GM18909 (cell line): ENCODE data around the gene CDH23.

Source experiments
- ATAC-seq: cut with Tn5 transposase; IDR thresholded peaks from one replicate; pipeline ENCODE4 v1.9.1; 2021; ENCODE audit warnings: mild to moderate bottlenecking; ENCODE audit not compliant: unreplicated experiment, poor library complexity

The CDH23 gene

GRCh38 chr10:71526653-71527052, 129.9 kb downstream of the CDH23 start:
- ATAC-seq: no peak

GRCh38 chr10:71527135-71527534, 130.4 kb downstream of the CDH23 start:
- no peak for ATAC-seq

- no peak for ATAC-seq
These were observed 131.9 kb downstream of the CDH23 start for GRCh38 chr10:71528371-71529206.

GRCh38 chr10:71529207-71529827, 132.6 kb downstream of the CDH23 start:
- ATAC-seq: no peak

DNA sequence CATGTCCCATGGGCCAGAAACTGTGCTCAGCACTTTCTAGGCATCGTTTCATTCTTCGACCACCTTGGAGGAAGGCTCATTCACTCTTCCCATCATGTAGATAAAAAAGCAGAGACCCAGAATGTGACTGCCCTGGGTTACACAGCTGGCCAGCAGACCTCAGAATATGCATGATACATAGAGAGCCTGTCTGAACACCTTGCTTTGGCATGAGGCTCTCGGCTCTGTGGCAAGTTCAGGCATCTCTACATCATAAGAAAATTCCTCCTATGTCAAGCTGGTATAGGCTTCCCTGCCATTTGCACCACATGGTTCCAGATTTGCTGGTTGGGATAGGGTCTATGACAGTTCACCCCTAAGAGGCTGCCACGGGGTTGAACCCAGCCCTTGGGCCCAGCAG, 134.1 kb downstream of the CDH23 start:
- no peak for ATAC-seq

DNA sequence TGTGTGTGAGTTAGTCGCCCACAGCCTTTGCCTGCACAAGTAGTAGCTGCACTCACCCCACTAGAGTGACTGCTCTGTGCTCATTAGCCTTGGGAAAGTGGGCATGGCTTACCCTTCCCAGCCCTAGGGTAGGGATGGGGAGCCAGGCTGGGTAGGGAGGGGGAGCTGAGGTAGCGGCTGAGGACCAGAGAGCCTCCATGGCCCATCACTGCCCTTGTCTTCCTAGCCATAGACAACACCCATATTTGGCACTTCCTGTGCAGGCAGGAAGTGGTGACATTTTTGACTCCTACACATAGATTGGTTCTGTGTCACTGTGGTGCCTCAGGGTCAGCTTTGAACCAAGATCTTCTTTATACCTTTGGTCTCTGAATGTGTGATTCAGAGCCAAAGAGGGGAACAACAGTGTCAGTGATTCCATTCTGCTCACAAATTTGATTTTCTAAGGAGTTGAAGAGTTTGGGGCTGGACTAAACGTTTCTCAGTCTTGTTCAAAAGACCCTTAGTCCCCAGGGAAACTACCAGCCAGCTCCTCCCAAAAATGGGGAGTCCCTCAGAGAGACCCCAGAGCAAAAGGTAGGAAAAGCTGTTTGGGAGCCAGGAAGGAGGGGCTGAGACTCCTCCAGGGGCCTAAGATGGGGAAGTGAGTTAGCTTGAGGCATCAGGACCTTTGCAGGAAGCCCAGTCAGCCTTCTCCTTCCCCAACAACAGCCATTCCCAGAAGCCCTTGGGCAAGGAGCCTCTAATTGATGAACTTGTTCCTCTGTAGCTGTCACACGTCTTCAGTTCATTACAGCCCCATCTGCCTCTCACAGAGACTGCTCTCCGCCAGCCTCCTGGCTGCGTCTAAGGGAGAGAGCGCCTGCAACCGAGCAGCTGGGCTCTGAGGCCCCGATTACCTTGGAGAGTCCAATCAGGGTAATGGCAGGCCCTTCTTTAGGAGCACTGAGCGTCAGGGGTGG, 135.0 kb downstream of the CDH23 start:
- ATAC-seq: no peak

DNA sequence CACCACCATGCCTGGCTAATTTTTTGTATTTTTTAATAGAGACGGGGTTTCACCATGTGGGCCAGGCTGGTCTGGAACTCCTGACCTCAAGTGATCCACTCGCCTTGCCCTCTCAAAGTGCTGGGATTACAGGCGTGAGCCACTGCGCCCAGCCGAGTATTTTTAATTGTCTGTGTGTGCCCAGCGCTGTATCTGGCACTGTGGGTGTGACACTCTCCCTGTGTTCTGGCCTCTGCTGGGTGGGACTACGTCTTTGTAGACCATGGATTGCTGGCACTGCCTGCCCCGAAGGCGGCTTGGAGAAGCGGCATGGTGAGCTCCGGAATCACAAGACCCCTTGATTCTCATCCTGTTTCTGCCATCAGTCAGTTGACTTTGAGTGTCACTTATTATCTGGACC, 136.2 kb downstream of the CDH23 start:
- no peak for ATAC-seq

DNA sequence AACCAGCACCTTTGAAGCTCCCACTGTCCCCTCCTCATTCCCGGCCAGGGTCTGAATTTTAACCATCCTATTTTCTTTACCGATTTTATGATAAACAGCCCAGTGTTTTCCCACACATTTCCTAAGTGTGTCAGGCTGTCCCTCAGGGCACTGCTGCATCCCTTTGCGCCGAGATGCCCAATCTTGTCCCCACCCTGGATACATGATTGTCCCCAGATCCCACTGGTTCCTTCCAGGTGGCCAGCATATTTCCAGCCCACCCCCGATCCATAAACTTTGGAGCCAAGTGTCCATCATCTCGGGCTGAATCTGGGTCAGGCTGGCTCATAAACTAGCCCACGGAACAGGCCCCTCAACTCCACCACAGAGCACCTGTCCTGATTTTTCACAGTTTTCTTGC, 137.2 kb downstream of the CDH23 start:
- ATAC-seq: no peak

GRCh38 chr10:71534568-71535194, 138.0 kb downstream of the CDH23 start:
- ATAC-seq: no peak

GRCh38 chr10:71536332-71536731, 139.6 kb downstream of the CDH23 start:
- no peak for ATAC-seq

DNA sequence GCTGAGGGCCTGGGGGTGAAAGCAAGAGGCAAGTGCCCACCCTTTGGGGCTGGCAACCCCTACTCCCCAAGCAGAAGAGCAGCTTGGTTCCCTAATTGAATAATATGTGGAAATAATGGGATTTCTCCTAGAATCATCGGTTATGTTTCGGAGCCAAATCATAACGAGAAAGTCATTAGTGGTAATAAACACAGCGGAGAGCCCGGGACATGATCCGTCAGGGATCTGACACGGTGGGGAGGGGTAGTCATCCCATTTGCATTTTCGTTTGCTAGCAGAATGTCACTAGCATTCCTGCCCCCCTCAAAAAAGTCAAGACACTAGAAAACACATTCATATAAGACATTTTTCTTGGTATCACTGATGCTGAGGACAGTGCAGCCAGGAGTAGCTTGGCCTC, 140.4 kb downstream of the CDH23 start:
- no peak for ATAC-seq

GRCh38 chr10:71537681-71538080, 141.0 kb downstream of the CDH23 start:
- no peak for ATAC-seq

- ATAC-seq: no peak
These were observed 142.0 kb downstream of the CDH23 start for GRCh38 chr10:71538608-71539260.

GRCh38 chr10:71539442-71540118, 142.9 kb downstream of the CDH23 start:
- ATAC-seq: no peak

DNA sequence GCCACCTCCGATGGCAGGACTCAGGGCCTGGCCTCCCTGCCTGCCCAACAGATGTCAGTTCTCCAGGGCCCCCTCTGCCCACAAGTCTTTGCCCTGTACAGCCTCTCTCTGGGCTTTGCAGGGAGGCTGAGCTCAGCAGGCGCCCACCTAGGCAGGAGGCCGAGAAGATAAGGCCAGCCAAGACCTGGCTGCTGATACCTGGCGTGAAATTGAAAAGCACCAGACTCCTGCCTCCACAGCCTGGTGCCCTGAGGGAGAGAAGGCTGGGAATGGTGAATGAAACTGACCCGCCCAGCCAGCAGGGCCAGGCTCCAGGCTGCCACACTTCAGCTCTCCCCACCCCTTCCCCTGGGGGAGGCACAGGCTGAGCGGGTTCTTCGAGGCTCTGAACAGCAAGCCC, 145.8 kb downstream of the CDH23 start:
- ATAC-seq: no peak

GRCh38 chr10:71543608-71544170, 147.0 kb downstream of the CDH23 start:
- no peak for ATAC-seq

- ATAC-seq: no peak
These were observed 148.3 kb downstream of the CDH23 start for GRCh38 chr10:71545001-71545400.

GRCh38 chr10:71546220-71546619, 149.5 kb downstream of the CDH23 start:
- ATAC-seq: no peak

DNA sequence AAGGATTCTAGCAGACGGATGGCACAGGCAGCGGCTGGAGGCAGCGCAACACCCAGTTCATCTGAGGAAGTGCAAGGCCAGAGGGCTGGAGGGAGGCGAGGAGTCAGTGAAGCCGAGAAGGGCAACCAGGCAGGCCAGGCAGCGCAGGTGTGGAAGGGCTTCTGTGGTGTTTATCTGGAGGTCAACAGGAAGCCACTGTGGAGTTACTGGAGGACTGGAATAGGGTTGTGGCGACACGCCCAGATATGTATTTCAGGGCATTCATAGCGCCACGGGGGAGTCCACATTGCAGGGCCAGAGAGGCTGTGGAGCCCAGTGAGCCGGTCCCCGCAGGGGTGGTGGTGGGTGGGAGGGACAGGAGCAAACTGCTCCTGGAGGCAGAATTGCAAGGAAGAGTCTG, 150.6 kb downstream of the CDH23 start:
- no peak for ATAC-seq
